WTC11 (cell line): Measurements from ENCODE around the gene CHST5. TPM values are rescaled to one million over a fixed set of nuclear protein-coding genes. Genes with fewer than 3 reads are reported as not detected.

Source experiments
- ATAC-seq: fragments of 200-7000 bp; cut with Tn5 transposase; 2 replicates; pipeline ENCODE4 v1.10.0; 2021; ENCODE audit warnings: mild to moderate bottlenecking, moderate library complexity
- CTCF ChIA-PET: fragments of 300-600 bp; sonication (Branson Sonifier 250); formaldehyde crosslinking; loops from one replicate; lab custom pipeline; 2021; ENCODE audit warnings: antibody characterized with exemption; lab: Charles Lee
- POLR2A ChIA-PET: fragments of 350-600 bp; sonication (Branson Sonifier 250); formaldehyde crosslinking; loops from one replicate; lab custom pipeline; 2021; ENCODE audit warnings: antibody characterized with exemption; lab: Charles Lee
- DNase-seq: peaks from one replicate; pipeline ENCODE4 v3.0.0; 2021; ENCODE audit warnings: low spot score
- H3K27ac Mint-ChIP-seq: 2 replicates; pipeline ENCODE4 v1.8.0; 2021; ENCODE audit warnings: mixed read lengths
- H3K27me3 Mint-ChIP-seq: 2 replicates; pipeline ENCODE4 v1.8.0; 2021; ENCODE audit warnings: low read depth, mild to moderate bottlenecking, moderate library complexity, mixed read lengths
- H3K36me3 Mint-ChIP-seq: 2 replicates; pipeline ENCODE4 v1.8.0; 2021; ENCODE audit warnings: mixed read lengths
- H3K4me1 Mint-ChIP-seq: 2 replicates; pipeline ENCODE4 v1.8.0; 2022; ENCODE audit warnings: mixed read lengths
- H3K4me3 Mint-ChIP-seq: 2 replicates; pipeline ENCODE4 v1.8.0; 2021; ENCODE audit warnings: mild to moderate bottlenecking, moderate library complexity, mixed read lengths
- H3K9me3 Mint-ChIP-seq: 2 replicates; pipeline ENCODE4 v1.8.0; 2021; ENCODE audit warnings: mixed read lengths
- ATF2 ChIP-seq: sonication (generic); formaldehyde crosslinking; IDR thresholded peaks from 2 replicates; pipeline ENCODE4 v1.8.1; 2022; ENCODE audit warnings: low read depth, missing genetic modification reagents, borderline replicate concordance
- ATF6 ChIP-seq: sonication (generic); formaldehyde crosslinking; IDR thresholded peaks from 2 replicates; pipeline ENCODE4 v1.8.1; 2023; ENCODE audit warnings: mild to moderate bottlenecking, missing genetic modification reagents
- CREM ChIP-seq: sonication (generic); formaldehyde crosslinking; IDR thresholded peaks from 2 replicates; pipeline ENCODE4 v1.8.1; 2022; ENCODE audit warnings: mild to moderate bottlenecking, missing genetic modification reagents, moderate library complexity
- GABPB1 ChIP-seq: sonication (generic); formaldehyde crosslinking; IDR thresholded peaks from 2 replicates; pipeline ENCODE4 v1.8.1; 2023; ENCODE audit warnings: mild to moderate bottlenecking, missing genetic modification reagents
- GTF2I ChIP-seq: fragments of 250-450 bp; sonication (Bioruptor Pico); conservative IDR thresholded peaks from 2 replicates; pipeline ENCODE4 v1.4.0; 2021; ENCODE audit warnings: mild to moderate bottlenecking
- HMGA2 ChIP-seq: fragments of 250-450 bp; sonication (Bioruptor Pico); IDR thresholded peaks from 2 replicates; pipeline ENCODE4 v1.4.0; 2021; ENCODE audit warnings: mild to moderate bottlenecking, moderate library complexity
- HMGXB4 ChIP-seq: sonication (generic); formaldehyde crosslinking; IDR thresholded peaks from 2 replicates; pipeline ENCODE4 v1.8.1; 2023; ENCODE audit warnings: mild to moderate bottlenecking, moderate library complexity, missing genetic modification reagents
- IRF1 ChIP-seq: sonication (generic); formaldehyde crosslinking; IDR thresholded peaks from 2 replicates; pipeline ENCODE4 v1.8.0; 2023; ENCODE audit warnings: missing genetic modification reagents
- JAZF1 ChIP-seq: fragments of 250-450 bp; sonication (Bioruptor Pico); IDR thresholded peaks from 2 replicates; pipeline ENCODE4 v1.9.0; 2021; ENCODE audit warnings: moderate library complexity, mild to moderate bottlenecking, inconsistent platforms
- KAT7 ChIP-seq: sonication (generic); formaldehyde crosslinking; IDR thresholded peaks from 2 replicates; pipeline ENCODE4 v1.8.1; 2023; ENCODE audit warnings: missing genetic modification reagents, mild to moderate bottlenecking, borderline replicate concordance
- NFYB ChIP-seq: sonication (generic); formaldehyde crosslinking; conservative IDR thresholded peaks from 2 replicates; pipeline ENCODE4 v1.8.0; 2022; ENCODE audit warnings: low read depth, missing genetic modification reagents
- PREB ChIP-seq: sonication (generic); formaldehyde crosslinking; IDR thresholded peaks from 2 replicates; pipeline ENCODE4 v1.8.1; 2022; ENCODE audit warnings: mild to moderate bottlenecking, missing genetic modification reagents, moderate library complexity, borderline replicate concordance
- PRRX2 ChIP-seq: fragments of 250-450 bp; sonication (Bioruptor Pico); IDR thresholded peaks from 2 replicates; pipeline ENCODE4 v1.8.0; 2021; ENCODE audit warnings: mild to moderate bottlenecking
- SMAD3 ChIP-seq: sonication (generic); formaldehyde crosslinking; IDR thresholded peaks from 2 replicates; pipeline ENCODE4 v1.8.0; 2022; ENCODE audit warnings: missing genetic modification reagents, mild to moderate bottlenecking, borderline replicate concordance
- SMAD4 ChIP-seq: sonication (generic); formaldehyde crosslinking; IDR thresholded peaks from 2 replicates; pipeline ENCODE4 v1.8.0; 2022; ENCODE audit warnings: mild to moderate bottlenecking, missing genetic modification reagents
- STAT6 ChIP-seq: sonication (generic); formaldehyde crosslinking; conservative IDR thresholded peaks from 2 replicates; pipeline ENCODE4 v1.8.1; 2023; ENCODE audit warnings: mild to moderate bottlenecking, low read depth, missing genetic modification reagents, moderate library complexity
- TCF7 ChIP-seq: sonication (generic); formaldehyde crosslinking; IDR thresholded peaks from 2 replicates; pipeline ENCODE4 v1.8.0; 2022; ENCODE audit warnings: mild to moderate bottlenecking, low read depth, missing genetic modification reagents, moderate library complexity
- TP53 ChIP-seq: sonication (generic); formaldehyde crosslinking; IDR thresholded peaks from 2 replicates; pipeline ENCODE4 v1.8.1; 2023; ENCODE audit warnings: mild to moderate bottlenecking, missing genetic modification reagents
- ZNF317 ChIP-seq: sonication (generic); formaldehyde crosslinking; IDR thresholded peaks from 2 replicates; pipeline ENCODE4 v1.8.1; 2023; ENCODE audit warnings: low read depth, mild to moderate bottlenecking, moderate library complexity, missing genetic modification reagents, borderline replicate concordance
- ZNF423 ChIP-seq: fragments of 250-450 bp; sonication (Bioruptor Pico); IDR thresholded peaks from 2 replicates; pipeline ENCODE4 v2.1.2; 2022; ENCODE audit warnings: mild to moderate bottlenecking, moderate library complexity
- total RNA-seq: library from RNA; stranded (reverse); gene quantifications from 3 replicates; pipeline ENCODE4 v1.2.3, GENCODE V29; 2021
- TF ChIP-seq, protein P1 (sequence below): fragments of 250-450 bp; sonication (Bioruptor Pico); IDR thresholded peaks from 2 replicates; pipeline ENCODE4 v1.9.0; 2021; ENCODE audit warnings: moderate library complexity, mild to moderate bottlenecking, inconsistent platforms, borderline replicate concordance
- TF ChIP-seq, protein P2 (sequence below): sonication (generic); formaldehyde crosslinking; IDR thresholded peaks from 2 replicates; pipeline ENCODE4 v1.8.1; 2022; ENCODE audit warnings: low read depth, mild to moderate bottlenecking, moderate library complexity, missing genetic modification reagents, borderline replicate concordance
- TF ChIP-seq, protein P3 (sequence below): sonication (generic); formaldehyde crosslinking; IDR thresholded peaks from 2 replicates; pipeline ENCODE4 v1.8.0; 2022; ENCODE audit warnings: mild to moderate bottlenecking, missing genetic modification reagents

The CHST5 gene
- total RNA-seq, 1 experiment from 2014 or later = not detected

GRCh38 chr16:75532791-75533190 is 3.1 kb downstream of the CHST5 start:
- H3K9me3 Mint-ChIP-seq = no peaks in the 10 kb centered on the region
- CTCF ChIA-PET = interaction anchor here (2.2 kb wide), 1 partner anchor 11 kb away, joined by 9 read pairs; no protein-coding TSS in a partner anchor
- DNase-seq (no peak), ATAC-seq (no peak)
- no peaks in the 10 kb centered on the region for H3K27me3 Mint-ChIP-seq
- no peak overlapping the region for H3K27ac Mint-ChIP-seq
- no peaks in the 10 kb centered on the region for H3K36me3 Mint-ChIP-seq
- POLR2A ChIA-PET = interaction anchor here (1.0 to 1.2 kb wide), 2 partner anchors 14 to 16 kb away, joined by 3 to 4 read pairs; no protein-coding TSS in a partner anchor
- TF ChIP-seq NFYB (no peak), PREB (CRISPR knock-in tag) (no peak), HMGA2 (CRISPR knock-in tag) (no peak), TP53 (CRISPR knock-in tag) (no peak), ZNF423 (CRISPR knock-in tag) (no peak), STAT6 (CRISPR knock-in tag) (no peak), CREM (no peak), SMAD3 (no peak), IRF1 (no peak), SMAD4 (CRISPR knock-in tag) (no peak), PRRX2 (no peak), GABPB1 (CRISPR knock-in tag) (no peak)
- H3K4me1 Mint-ChIP-seq = no peaks in the 10 kb centered on the region
- no peak overlapping the region for H3K4me3 Mint-ChIP-seq

- H3K4me3 Mint-ChIP-seq = no peak overlapping the region
- ChIA-PET CTCF (interaction anchor here (1.3 to 2.2 kb wide), 4 partner anchors 10 to 59 kb away, joined by 4 to 19 read pairs (median 8); no protein-coding TSS in a partner anchor), POLR2A (interaction anchor here (1.0 to 1.2 kb wide), 2 partner anchors 13 to 15 kb away, joined by 3 to 4 read pairs; no protein-coding TSS in a partner anchor)
- H3K27me3 Mint-ChIP-seq = no peaks in the 10 kb centered on the region
- no peak; the same call in 1 of the 2 replicates for ATAC-seq
- no peaks in the 10 kb centered on the region for H3K9me3 Mint-ChIP-seq
- no peak for DNase-seq
- no peaks in the 10 kb centered on the region for H3K4me1 Mint-ChIP-seq
- H3K36me3 Mint-ChIP-seq = no peaks in the 10 kb centered on the region
- no peak overlapping the region for H3K27ac Mint-ChIP-seq
- TF ChIP-seq ATF6 (CRISPR knock-in tag) (no peak), GTF2I (CRISPR knock-in tag) (no peak), JAZF1 (CRISPR knock-in tag) (no peak), ATF2 (CRISPR knock-in tag) (no peak), ZNF317 (CRISPR knock-in tag) (no peak), TCF7 (CRISPR knock-in tag) (no peak), KAT7 (CRISPR knock-in tag) (no peak), HMGXB4 (CRISPR knock-in tag) (no peak)
- TF ChIP-seq, protein P1, sequence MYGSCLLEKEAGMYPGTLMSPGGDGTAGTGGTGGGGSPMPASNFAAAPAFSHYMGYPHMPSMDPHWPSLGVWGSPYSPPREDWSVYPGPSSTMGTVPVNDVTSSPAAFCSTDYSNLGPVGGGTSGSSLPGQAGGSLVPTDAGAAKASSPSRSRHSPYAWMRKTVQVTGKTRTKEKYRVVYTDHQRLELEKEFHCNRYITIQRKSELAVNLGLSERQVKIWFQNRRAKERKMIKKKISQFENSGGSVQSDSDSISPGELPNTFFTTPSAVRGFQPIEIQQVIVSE (CRISPR knock-in tag) = no peak
- TF ChIP-seq, protein P2, sequence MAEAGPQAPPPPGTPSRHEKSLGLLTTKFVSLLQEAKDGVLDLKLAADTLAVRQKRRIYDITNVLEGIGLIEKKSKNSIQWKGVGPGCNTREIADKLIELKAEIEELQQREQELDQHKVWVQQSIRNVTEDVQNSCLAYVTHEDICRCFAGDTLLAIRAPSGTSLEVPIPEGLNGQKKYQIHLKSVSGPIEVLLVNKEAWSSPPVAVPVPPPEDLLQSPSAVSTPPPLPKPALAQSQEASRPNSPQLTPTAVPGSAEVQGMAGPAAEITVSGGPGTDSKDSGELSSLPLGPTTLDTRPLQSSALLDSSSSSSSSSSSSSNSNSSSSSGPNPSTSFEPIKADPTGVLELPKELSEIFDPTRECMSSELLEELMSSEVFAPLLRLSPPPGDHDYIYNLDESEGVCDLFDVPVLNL (CRISPR knock-in tag) = no peak
- TF ChIP-seq, protein P3, sequence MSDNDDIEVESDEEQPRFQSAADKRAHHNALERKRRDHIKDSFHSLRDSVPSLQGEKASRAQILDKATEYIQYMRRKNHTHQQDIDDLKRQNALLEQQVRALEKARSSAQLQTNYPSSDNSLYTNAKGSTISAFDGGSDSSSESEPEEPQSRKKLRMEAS (CRISPR knock-in tag) = no peak
Measured at GRCh38 chr16:75532142-75532765, 3.7 kb downstream of the CHST5 start.
